HG03175 (cell line): ENCODE data around the gene OXCT1.
A peak's percentile ranks its signal among the peaks of the same experiment; 100 is the strongest.
"Not testable (repeated sequence)": the region's sequence is repeated elsewhere in the genome, so short reads cannot be mapped to it uniquely, and the experiment has no call there.

Experiments
- ATAC-seq: cut with Tn5 transposase; IDR thresholded peaks from one replicate; pipeline ENCODE4 v1.9.1; 2021; ENCODE audit warnings: mild to moderate bottlenecking, moderate library complexity; ENCODE audit not compliant: unreplicated experiment

Gene OXCT1

DNA sequence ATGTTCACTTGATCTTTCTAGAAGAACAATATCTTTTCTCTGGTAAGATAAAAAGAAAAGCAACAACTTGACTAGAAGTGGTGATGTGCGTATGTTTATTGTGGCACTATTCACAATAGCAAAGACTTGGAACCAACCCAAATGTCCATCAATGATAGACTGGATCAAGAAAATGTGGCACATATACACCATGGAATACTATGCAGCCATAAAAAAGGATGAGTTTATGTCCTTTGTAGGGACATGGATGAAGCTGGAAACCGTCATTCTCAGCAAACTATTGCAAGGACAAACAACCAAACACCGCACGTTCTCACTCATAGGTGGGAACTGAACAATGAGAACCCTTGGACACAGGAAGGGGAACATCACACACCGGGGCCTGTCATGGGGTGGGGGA lies 140.8 kb downstream of the OXCT1 start:
- not testable (repeated sequence) for ATAC-seq

DNA sequence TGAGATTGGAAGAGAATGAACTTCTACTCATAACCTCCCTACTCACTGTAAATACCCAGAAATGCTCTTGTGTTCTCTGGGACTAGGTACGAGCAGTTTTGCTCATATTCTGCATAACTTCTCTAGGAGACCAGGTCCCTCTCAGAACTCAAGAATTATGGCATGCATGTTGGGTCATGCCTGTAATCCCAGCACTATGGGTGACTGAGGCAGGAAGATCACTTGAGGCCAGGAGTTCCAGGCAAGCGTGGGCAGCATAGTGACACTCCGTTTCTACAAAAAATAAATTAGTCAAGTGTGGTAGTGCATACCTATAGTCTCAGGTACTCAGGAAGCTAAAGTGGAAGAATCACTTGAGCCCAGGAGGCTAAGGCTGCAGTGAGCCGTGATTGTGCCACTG lies 141.9 kb downstream of the OXCT1 start:
- ATAC-seq, result no peak

DNA sequence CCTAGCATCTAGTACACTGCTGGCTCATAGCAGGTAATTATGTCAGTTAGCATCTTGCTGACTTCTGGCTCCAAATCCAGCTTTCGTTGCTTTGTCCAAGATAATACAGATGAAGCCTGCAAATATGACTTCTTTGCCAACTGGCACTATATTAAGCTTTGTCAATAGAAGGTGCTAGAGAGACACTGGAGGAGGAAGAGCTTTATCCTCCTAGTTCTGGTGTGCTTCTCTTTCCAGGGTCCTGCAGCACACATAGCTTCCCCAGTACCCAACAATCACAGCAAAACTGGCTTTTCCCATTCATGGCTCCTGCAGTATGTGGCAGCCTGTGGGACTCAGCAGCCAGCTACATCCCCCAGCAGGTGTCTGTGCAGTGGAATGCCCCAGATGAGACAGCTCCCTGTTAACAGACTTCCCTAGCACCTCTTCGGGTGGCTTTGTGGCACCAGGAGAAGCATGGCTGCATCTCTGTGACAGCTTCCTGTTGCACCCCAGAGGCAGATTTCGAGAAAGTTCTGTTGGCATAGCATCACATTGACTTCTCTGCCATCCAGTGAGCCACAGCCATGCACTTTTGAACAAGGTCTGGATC lies 147.8 kb downstream of the OXCT1 start:
- no peak for ATAC-seq

DNA sequence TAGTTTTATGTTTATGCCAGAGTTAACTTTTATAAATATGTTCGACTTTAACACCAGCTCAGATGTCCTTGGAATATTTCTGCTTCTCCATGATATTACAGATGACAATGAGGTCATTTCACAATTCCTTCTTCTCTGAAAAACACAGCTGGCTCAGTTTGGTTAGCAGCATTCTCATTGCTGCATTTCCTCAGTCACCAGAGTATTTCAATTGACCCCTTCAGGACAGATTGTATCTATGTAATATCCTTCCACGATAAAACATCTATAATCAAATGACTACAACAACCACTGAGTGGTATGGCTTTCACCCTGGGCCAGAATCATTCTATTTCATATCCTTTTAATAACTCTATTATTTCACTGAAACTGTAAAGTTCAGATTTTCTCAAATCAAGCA lies 148.7 kb downstream of the OXCT1 start:
- ATAC-seq, result no peak

DNA sequence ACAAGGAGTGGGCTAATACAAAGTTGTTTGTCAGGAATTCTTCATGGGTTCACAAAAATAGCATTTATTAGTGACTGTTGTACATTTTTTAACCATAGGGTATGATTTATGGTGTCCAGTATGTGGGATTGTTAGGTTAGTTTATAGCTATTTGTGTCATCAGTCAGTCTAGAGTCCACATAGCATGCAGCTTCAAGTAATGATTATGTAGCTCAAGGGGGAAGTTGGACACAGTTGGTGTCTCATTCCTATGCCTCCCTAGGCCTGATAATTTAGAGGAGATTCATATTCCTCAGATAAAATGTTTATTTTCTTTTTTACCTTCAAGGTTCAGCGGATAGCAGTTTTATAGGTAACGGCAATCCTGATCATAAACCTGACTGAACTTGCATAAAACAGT lies 153.8 kb downstream of the OXCT1 start:
- ATAC-seq, result no peak

DNA sequence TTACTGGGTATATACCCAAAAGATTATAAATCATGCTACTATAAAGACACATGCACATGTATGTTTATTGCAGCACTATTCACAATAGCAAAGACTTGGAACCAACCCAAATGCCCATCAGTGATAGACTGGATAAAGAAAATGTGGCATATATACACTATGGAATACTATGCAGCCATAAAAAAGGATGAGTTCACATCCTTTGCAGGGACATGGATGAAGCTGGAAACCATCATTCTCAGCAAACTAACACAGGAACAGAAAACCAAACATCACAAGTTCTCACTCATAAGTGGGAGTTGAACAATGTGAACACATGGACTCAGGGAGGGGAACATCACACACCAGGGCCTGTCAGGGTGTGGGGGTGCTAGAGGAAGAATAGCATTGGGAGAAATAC lies 155.8 kb downstream of the OXCT1 start:
- not testable (repeated sequence) for ATAC-seq

DNA sequence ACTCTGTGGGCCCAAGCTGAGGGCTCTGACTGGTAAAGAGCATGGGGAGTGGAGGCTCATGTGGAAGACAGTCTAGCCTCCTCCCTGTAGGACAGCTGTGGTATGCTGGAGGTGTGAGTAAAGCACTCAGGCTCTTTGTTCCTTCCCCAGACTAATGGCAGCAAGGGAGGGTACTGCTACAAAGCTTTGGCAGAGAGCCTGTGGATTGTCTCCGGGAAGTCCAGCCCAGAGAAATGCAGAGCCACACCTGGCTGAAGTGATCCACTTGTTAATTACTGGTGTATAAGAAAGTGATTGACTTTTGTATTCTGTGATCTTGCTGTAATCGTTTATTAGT lies 161.7 kb downstream of the OXCT1 start:
- ATAC-seq, result peak; percentile 16

DNA sequence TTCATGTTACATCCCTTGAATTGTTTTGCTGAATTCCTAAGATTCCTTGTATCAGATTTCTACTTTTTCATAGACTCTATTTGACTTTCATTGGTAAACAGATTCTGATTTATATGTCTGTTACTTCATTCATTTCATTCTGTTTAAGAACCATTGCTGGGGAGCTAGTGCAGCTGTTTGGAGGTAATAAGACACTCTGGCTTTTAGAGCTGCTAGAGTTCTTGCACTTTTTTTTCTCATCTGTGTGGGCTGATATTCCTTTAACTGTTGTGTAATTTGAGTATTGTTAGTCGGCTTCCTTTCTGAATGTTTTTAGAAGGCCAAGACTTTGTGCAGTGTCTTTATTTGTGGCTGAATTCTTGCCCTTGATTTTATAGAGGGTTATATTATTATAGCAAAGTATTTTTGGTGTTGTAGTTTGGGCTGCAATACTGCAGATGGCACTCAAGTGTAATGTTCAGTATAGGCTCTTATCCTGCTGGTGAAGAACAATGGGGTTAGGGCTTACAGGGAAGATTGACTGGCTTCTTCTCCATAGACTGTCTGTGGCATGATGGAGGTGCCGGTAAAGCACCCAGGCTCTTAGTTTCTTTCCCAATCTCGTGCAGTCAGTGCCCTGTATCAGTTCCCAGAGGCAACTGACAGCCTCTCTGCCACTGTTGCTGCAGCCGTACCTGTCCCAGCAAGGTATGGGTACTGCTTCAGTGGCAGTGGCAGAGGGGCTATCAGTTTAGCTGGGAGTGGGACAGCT lies 162.2 kb downstream of the OXCT1 start:
- ATAC-seq, result peak; percentile 86

DNA sequence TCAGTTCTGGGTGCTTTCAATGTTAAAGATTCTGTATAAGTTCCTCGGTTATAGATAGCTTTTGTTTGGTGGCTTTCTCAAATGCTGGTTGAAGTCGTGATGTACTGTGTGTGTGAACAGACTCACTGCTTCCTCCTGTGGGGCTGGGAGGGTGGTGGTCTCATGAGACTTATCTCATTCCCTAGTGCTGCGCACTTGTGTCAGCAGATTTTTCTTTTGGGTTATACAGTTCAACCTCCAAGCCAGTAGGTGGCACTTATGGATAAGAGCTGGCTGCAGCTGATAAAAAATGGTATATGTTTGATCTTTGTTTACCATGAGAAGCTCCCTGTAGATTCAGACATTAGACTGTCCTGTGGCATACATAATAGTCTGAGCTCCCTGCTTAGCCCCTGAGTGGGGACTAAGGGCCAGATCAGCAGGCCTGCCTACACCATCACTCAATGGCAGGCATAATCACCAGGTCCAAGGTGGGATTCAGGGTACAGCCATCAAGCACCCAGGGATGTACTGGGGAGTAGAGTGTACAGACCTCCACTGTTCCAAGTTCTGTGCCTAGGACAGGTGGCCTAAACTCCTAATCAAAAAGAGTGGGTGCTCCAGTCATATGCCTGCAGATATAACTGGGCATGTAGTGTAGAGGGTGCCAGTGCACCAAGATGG lies 174.2 kb downstream of the OXCT1 start:
- peak; percentile 81 for ATAC-seq

DNA sequence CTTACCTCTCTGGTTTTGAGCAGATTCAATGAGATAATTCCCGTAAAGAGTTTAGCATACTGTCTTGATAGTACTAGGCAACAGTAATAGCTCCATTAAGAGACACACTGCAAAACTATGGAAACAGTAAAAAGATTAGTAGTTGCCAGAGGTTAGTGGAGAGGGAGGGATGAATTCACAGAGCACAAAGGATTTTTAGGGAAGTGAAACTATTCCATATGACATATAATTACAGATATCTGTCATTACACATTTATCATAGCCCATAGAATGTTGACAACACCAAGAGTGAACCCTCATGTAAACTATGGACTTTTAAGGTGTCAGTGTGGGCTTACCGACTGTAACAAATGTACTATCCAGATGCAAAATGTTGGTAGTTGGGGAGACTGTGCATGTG lies 183.5 kb downstream of the OXCT1 start:
- ATAC-seq, result no peak

DNA sequence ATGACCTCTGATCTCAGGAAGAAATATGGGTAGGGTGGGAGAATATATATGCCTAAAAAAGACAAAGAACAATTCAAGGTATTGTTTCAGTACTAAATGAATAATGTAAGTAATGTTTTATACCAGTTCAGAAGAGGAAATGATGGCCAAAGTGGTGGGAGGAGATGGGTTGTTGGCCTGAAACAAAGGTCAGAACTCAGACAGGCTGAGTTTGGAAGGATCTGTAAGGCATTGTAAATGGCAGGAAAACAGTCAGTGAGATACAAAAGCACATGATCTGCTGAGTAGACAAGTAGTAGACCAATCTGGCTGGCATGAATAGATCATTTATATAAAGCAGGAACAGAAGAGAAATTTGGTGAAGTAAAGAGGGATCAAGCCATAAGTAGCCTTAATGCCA lies 184.0 kb downstream of the OXCT1 start:
- no peak for ATAC-seq

DNA sequence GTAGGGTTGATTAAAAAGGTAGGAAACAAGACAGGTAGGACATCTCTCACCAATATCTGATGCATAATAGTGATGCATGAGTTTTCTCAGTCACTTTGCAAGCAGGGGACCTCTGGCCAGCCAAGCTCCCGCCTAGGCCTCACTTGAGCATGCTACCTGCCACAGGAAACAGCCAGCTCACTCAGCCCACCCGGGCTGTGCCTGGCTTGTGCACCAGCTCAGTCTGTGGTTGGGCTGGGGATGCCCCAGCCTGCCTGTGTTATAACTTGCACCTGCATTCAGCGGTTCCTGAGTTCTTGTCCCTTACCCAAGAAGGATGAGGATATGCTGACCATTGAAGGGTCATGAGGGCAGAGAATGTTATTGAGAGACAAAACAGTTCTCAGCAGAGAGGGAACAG lies 187.0 kb downstream of the OXCT1 start:
- peak; percentile 57 for ATAC-seq

DNA sequence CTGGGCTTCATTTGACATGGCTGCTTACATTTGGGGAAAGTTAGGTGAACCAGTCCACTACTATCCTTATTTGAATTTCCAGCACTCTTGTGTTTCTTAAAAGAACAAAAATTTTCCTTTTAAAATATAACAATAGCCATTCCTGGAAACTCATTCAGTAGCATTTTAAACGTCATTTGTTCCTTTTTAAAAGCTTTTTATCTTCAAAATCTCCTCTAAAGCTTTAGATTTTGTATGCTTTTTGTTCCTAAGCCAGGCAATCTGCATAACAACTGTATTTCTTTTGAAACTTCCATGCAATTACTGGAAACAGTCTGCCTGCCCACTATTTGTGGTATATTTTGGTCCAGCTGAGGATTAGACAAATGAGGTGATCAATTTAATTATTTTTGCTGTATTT lies 187.6 kb downstream of the OXCT1 start:
- no peak for ATAC-seq

DNA sequence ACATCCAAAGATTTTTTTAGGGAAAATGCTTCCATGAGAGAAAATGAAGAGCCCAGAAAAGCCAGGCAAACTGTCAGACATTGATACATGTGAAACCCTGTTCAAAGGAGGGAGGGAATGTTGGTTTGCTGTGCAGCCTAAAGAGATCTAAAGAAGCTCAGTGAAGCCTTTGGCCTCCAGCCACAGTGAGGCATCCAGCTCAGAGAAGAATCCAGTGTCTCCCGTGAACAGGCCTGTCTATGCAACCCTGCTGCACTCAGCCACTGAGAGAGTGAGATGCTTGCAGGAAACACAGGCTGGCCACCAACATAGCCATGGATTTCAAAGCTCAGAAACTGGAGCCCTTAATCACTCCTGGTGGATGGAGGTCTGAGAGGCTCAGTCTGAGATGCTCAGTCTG lies 188.4 kb downstream of the OXCT1 start:
- ATAC-seq, result no peak
